B cell (primary cell): Measurements from ENCODE around the gene ALG9.

Experiments used
- CTCF ChIP-seq: fragments of 200-600 bp; IDR thresholded peaks from one replicate; pipeline ENCODE4 v1.8.0; 2022; ENCODE audit warnings: antibody characterized with exemption, mild to moderate bottlenecking
- EZH2 ChIP-seq: IDR thresholded peaks from 2 replicates; pipeline ENCODE4 v1.6.1; 2012; ENCODE audit warnings: borderline replicate concordance, low read depth, mild to moderate bottlenecking, moderate library complexity, low read length; ENCODE audit not compliant: insufficient read depth, poor library complexity, severe bottlenecking

- TF ChIP-seq CTCF = no peak
- no peak for TF ChIP-seq EZH2
Measured at GRCh38 chr11:111846063-111846462, 25.3 kb downstream of the ALG9 start.
